Keratinocyte (primary cell): Measurements from ENCODE around the gene ZC3H18. TPM values are rescaled to one million over a fixed set of nuclear protein-coding genes. Genes with fewer than 3 reads are reported as not detected.

Experiments
- DNase-seq: peaks from one replicate; pipeline ENCODE4 v3.0.0-alpha.2; 2011; ENCODE audit warnings: low read depth, missing footprints, low spot score
- FAIRE-seq: peaks from 2 replicates; lab custom pipeline; 2011; peaks lifted over from hg19 to GRCh38; lab: Jason Lieb, UNC
- H2AFZ ChIP-seq: 2 replicates; pipeline ENCODE4 v1.6.0; 2012; ENCODE audit warnings: low read length, control low read depth, inconsistent platforms; ENCODE audit not compliant: control insufficient read depth
- H3K27ac ChIP-seq: 2 replicates; pipeline ENCODE4 v1.5.1; 2011; ENCODE audit warnings: low read length; ENCODE audit not compliant: control insufficient read depth, insufficient read depth
- H3K27me3 ChIP-seq: 3 replicates; pipeline ENCODE4 v1.6.0; 2011; ENCODE audit warnings: low read length; ENCODE audit not compliant: control insufficient read depth, insufficient read depth; ENCODE audit errors: extremely low read depth
- H3K36me3 ChIP-seq, 2 experiments: 2 replicates in 1 of 2; 3 replicates in 1 of 2; pipeline ENCODE4 v1.5.1; 2011; ENCODE audit warnings: low read length in 2 of 2, mild to moderate bottlenecking in 1 of 2; ENCODE audit not compliant: control insufficient read depth in 2 of 2, insufficient read depth in 2 of 2; ENCODE audit errors: extremely low read depth in 1 of 2
- H3K4me1 ChIP-seq: 3 replicates; pipeline ENCODE4 v1.5.1; 2011; ENCODE audit warnings: low read length; ENCODE audit not compliant: control insufficient read depth, insufficient read depth; ENCODE audit errors: extremely low read depth
- H3K4me2 ChIP-seq: 3 replicates; pipeline ENCODE4 v1.6.0; 2011; ENCODE audit warnings: low read depth, low read length; ENCODE audit not compliant: control insufficient read depth, insufficient read depth; ENCODE audit errors: extremely low read depth
- H3K4me3 ChIP-seq, 3 experiments: fragments of 200-600 bp in 1 of 3; sonication (generic) in 1 of 3; 2 replicates in 2 of 3; 3 replicates in 1 of 3; pipeline ENCODE4 v1.5.1; 2011 to 2016; ENCODE audit warnings: low read length in 3 of 3, mild to moderate bottlenecking in 3 of 3, control low read depth in 2 of 3, inconsistent platforms in 1 of 3, low read depth in 1 of 3, mixed read lengths in 1 of 3, mixed run types in 1 of 3, moderate library complexity in 1 of 3; ENCODE audit not compliant: control insufficient read depth in 2 of 3, insufficient read depth in 2 of 3; ENCODE audit errors: extremely low read depth in 1 of 3
- H3K79me2 ChIP-seq: 2 replicates; pipeline ENCODE4 v1.6.0; 2012; ENCODE audit warnings: low read length; ENCODE audit not compliant: control insufficient read depth, insufficient read depth
- H3K9ac ChIP-seq: 3 replicates; pipeline ENCODE4 v1.6.0; 2011; ENCODE audit warnings: low read length; ENCODE audit not compliant: control insufficient read depth, insufficient read depth; ENCODE audit errors: extremely low read depth
- H3K9me1 ChIP-seq: 3 replicates; pipeline ENCODE4 v1.6.0; 2011; ENCODE audit warnings: low read length; ENCODE audit not compliant: control insufficient read depth, insufficient read depth; ENCODE audit errors: extremely low read depth
- H3K9me3 ChIP-seq: 2 replicates; pipeline ENCODE4 v1.5.1; 2012; ENCODE audit warnings: low read depth, low read length; ENCODE audit not compliant: control insufficient read depth
- H4K20me1 ChIP-seq: 3 replicates; pipeline ENCODE4 v1.6.0; 2011; ENCODE audit warnings: low read length; ENCODE audit not compliant: control insufficient read depth, insufficient read depth; ENCODE audit errors: extremely low read depth
- EZH2 ChIP-seq: IDR thresholded peaks from one replicate; pipeline ENCODE4 v1.6.1; 2012; ENCODE audit warnings: inconsistent platforms, mild to moderate bottlenecking, low read length, moderate library complexity
- dilution Hi-C: fragments of 300-500 bp; cut with MboI; formaldehyde crosslinking; loops from one replicate; pipeline ENCODE4 v1.7.0; 2020; ENCODE audit warnings: low sequenced_read_pairs; ENCODE audit not compliant: extremely low pct_ligation_motif_present
- polyA plus RNA-seq, 5 experiments: library from polyadenylated mRNA; depleted of rRNA in 3 of 5; stranded (reverse) in 3 of 5; stranded (forward) in 1 of 5; unstranded in 1 of 5; fragments of >200 nt; gene quantifications; 1 replicate in 1 of 5; 2 replicates in 3 of 5; 3 replicates in 1 of 5; pipeline versions ENCODE4 v1.2.1 to v1.2.3, GENCODE V29; 2011 to 2012; ENCODE audit warnings: missing spikeins in 2 of 5, low read depth in 1 of 5, low replicate concordance in 1 of 5
- TF ChIP-seq, protein P1 (sequence below), 3 experiments: IDR thresholded peaks in 1 of 3; conservative IDR thresholded peaks in 1 of 3; optimal IDR thresholded peaks in 1 of 3; 2 replicates in 2 of 3; 3 replicates in 1 of 3; pipeline versions ENCODE3 to v1.5.1; 2011; ENCODE audit warnings: low read length in 3 of 3, mild to moderate bottlenecking in 3 of 3, moderate library complexity in 2 of 3, control low read depth in 1 of 3, inconsistent platforms in 1 of 3; ENCODE audit not compliant: insufficient read depth in 2 of 3; ENCODE audit errors: extremely low read depth in 1 of 3

Gene ZC3H18
- polyA plus RNA-seq, 1 donor (not counting 4 experiments of a cell fraction or from before 2014, with no cell fraction given), result 7.5 TPM

DNA sequence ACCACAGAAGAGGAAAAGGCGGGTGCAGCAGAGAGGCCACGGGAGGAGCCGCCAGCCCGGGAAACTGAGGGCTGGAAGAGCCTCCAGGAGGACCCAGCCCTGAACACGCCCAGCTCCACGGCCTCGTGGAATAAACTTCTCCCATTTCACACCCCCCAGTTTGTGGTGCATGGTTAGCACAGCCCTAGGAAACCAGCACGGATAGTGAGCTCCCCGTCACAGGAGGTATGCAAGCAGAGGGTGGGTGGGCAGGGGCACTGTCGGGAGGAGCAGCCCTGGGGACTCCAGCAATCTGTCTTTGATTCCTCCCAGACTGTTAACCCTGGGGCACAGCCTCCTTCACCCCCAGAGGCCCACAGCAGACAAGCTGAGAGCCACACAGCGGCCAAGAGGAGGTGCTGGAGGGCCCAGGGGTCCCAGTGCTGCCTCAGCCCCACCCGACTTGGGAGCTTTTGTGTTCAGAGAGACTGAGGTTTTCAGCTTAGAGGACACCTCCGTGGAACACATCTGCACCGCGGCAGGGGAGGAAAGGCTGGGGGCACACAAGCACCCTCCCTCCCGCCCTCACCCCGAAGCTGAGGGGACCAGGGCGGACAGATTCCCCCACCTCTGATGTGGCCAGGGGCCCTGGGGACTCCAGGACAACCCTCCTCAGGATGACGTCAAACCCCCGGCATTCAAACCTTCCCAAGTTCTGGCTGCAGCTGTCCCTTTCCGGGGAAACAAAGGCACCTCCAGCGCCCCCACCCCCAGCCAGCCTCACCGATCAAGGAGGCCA is 66.5 kb downstream of the ZC3H18 start:
- no peak for TF ChIP-seq EZH2
- TF ChIP-seq, protein P1, sequence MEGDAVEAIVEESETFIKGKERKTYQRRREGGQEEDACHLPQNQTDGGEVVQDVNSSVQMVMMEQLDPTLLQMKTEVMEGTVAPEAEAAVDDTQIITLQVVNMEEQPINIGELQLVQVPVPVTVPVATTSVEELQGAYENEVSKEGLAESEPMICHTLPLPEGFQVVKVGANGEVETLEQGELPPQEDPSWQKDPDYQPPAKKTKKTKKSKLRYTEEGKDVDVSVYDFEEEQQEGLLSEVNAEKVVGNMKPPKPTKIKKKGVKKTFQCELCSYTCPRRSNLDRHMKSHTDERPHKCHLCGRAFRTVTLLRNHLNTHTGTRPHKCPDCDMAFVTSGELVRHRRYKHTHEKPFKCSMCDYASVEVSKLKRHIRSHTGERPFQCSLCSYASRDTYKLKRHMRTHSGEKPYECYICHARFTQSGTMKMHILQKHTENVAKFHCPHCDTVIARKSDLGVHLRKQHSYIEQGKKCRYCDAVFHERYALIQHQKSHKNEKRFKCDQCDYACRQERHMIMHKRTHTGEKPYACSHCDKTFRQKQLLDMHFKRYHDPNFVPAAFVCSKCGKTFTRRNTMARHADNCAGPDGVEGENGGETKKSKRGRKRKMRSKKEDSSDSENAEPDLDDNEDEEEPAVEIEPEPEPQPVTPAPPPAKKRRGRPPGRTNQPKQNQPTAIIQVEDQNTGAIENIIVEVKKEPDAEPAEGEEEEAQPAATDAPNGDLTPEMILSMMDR (optimal IDR thresholded peaks at IDR 0.05 in 1 of 3, IDR thresholded peaks at IDR 0.05 in 1 of 3, conservative IDR thresholded peaks at IDR 0.05 in 1 of 3; ENCODE audit: extremely low read depth in 1 of 3, insufficient read depth in 2 of 3, low read length in 3 of 3), result no peak
- FAIRE-seq, result no peak
- Histone ChIP-seq H2AFZ (no peak overlapping the region), H3K4me2 (no peak overlapping the region), H4K20me1 (peaks cover 6% of the 10 kb centered on the region), H3K27ac (no peak overlapping the region), H3K9me3 (no peaks in the 10 kb centered on the region), H3K27me3 (peaks cover 60% of the 10 kb centered on the region), H3K4me1 (peaks cover 18% of the 10 kb centered on the region), H3K79me2 (no peaks in the 10 kb centered on the region), H3K9me1 (no peaks in the 10 kb centered on the region), H3K4me3 (no peak overlapping the region), H3K36me3 (peaks cover 0 to 3% of the 10 kb centered on the region in 2 experiments), H3K9ac (no peak overlapping the region)
- dilution Hi-C loops, result no loop called here
- no peak for DNase-seq

DNA sequence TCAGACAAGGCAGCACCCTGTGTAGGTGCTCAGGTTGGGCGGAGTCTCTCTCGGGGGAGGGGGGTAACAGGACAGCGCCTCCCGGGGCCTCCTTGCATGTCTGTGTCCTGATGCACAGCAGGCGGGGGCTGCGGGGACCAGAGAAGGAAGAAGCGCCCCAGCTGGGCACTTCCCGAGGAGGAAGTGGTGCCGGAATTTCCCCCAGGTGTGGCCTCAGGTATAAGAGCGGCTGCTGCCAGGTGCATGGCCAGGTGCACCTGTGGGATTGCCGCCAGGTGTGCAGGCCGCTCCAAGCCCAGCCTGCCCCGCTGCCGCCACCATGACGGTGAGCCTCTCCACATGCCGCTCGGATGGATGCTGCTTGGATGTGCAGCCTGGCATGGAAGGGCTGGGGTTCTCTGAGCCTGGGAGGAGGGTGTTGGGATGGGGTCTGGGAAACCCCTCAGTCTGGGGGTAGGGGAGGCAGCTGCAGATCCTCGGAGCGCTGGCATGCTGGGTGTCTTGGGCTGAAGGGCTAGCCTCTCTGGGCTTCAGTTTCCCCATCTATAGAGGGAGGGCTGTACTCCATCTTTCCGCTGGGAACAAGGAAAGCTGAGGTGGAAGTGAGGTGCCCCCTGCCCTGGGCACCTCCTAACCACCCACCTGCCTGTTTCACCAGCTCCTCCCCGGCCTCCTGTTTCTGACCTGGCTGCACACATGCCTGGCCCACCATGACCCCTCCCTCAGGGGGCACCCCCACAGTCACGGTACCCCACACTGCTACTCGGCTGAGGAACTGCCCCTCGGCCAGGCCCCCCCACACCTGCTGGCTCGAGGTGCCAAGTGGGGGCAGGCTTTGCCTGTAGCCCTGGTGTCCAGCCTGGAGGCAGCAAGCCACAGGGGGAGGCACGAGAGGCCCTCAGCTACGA is 68.4 kb downstream of the ZC3H18 start, which contains the start of gene IL17C:
IL17C (plus strand) TSS at position 250 of the 908 bp plus-strand sequence; CDS start at position 320, 70 bp downstream.
- Histone ChIP-seq H3K4me3 (no peak within 1 kb of the TSS), H3K9ac (no peak within 1 kb of the TSS), H3K9me1 (peaks cover 2% of the 10 kb centered on the region), H3K27me3 (peaks cover 71% of the 10 kb centered on the region), H3K9me3 (no peaks in the 10 kb centered on the region), H3K79me2 (no peaks in the 10 kb centered on the region), H4K20me1 (peaks cover 6% of the 10 kb centered on the region), H3K27ac (no peak within 1 kb of the TSS), H3K36me3 (no peaks in the 10 kb centered on the region), H2AFZ (no peak within 1 kb of the TSS), H3K4me1 (peaks cover 24% of the 10 kb centered on the region), H3K4me2 (no peak within 1 kb of the TSS)
- no peak for DNase-seq
- TF ChIP-seq EZH2, result no peak
- TF ChIP-seq, protein P1 (optimal IDR thresholded peaks at IDR 0.05 in 1 of 3, IDR thresholded peaks at IDR 0.05 in 1 of 3, conservative IDR thresholded peaks at IDR 0.05 in 1 of 3; ENCODE audit: extremely low read depth in 1 of 3, insufficient read depth in 2 of 3, low read length in 3 of 3), result no peak
- dilution Hi-C loops, result no loop called here
- no peak for FAIRE-seq
